Esophagus squamous epithelium (tissue), 4 donors: ENCODE data around the gene CAMP.

ENCODE experiments used
- CTCF ChIP-seq, 6 experiments: fragments of 450-650 bp in 4 of 6; fragments of 200-600 bp in 2 of 6; sonication (generic) in 2 of 6; IDR thresholded peaks; one replicate each; pipeline ENCODE4 v1.5.1; 2016 to 2019; ENCODE audit warnings: antibody characterized with exemption in 6 of 6, mild to moderate bottlenecking in 4 of 6, moderate library complexity in 4 of 6
- POLR2A ChIP-seq, 4 donors: fragments of 450-650 bp; IDR thresholded peaks; one replicate each; pipeline ENCODE4 v1.6.1; 2017; ENCODE audit warnings: antibody characterized with exemption in 4 of 4, mild to moderate bottlenecking in 4 of 4, moderate library complexity in 3 of 4

DNA sequence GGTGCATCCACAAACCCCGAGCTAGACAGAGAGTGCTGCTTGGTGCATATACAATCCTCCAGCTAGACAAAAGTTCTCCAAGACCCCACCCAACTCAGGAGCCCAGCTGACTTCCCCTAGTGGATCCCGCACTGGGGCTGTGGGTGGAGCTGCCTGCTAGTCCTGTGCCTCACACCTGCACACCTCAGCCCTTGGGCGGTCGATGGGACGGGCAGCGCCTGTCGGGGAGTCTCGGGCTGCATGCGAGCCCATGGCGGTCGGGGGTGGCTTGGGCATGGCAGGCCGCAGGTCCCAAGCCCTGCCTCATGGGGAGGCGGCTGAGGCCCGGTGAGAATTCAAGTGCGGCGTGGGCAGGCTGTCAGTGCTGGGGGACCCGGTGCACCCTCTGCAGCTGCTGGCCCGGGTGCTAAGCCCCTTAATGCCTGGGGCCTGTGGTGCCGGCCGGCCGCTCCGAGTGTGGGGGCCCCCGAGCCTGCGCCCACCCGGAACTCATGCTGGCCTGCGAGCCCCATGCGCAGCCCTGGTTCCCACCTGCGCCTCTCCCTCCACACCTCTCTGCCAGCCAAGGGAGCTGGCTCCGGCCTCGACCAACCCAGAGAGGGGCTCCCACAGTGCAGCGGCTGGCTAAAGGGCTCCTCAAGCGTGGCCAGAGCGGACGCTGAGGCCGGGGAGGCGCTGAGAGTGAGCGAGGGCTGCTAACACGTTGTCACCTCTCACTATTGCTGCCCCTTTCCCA, 48.6 kb downstream of the CAMP start:
- TF ChIP-seq CTCF (IDR thresholded peaks at IDR 0.05) (no peak), POLR2A (IDR thresholded peaks at IDR 0.05) (no peak)
